T-helper 2 cell treated with Interferon-gamma antibody and Interleukin-4, amounts not matched to agents 5 μg/mL and 100 μg/mL, for 36 hours (primary cell): Measurements from ENCODE around the gene OSBP2.

ENCODE experiments used
- DNase-seq: peaks from one replicate; pipeline ENCODE4 v3.0.0; 2021; ENCODE audit warnings: low spot score
- H3K27ac Mint-ChIP-seq: one replicate; pipeline ENCODE4 v1.8.0; 2021; ENCODE audit warnings: mild to moderate bottlenecking, mixed read lengths
- H3K27me3 Mint-ChIP-seq: one replicate; pipeline ENCODE4 v1.8.0; 2021; ENCODE audit warnings: low read depth, mixed read lengths
- H3K36me3 Mint-ChIP-seq: one replicate; pipeline ENCODE4 v1.8.0; 2021; ENCODE audit warnings: low read depth, mixed read lengths
- H3K4me1 Mint-ChIP-seq: one replicate; pipeline ENCODE4 v1.8.0; 2021; ENCODE audit warnings: low read depth, mixed read lengths
- H3K4me3 Mint-ChIP-seq: one replicate; pipeline ENCODE4 v1.8.0; 2022; ENCODE audit warnings: mild to moderate bottlenecking, moderate library complexity, mixed read lengths
- H3K9me3 Mint-ChIP-seq: one replicate; pipeline ENCODE4 v1.8.0; 2021; ENCODE audit warnings: mixed read lengths

The OSBP2 gene

GRCh38 chr22:30884211-30885000 lies 189.7 kb downstream of the OSBP2 start:
- no peak overlapping the region for H3K27ac Mint-ChIP-seq
- no peak overlapping the region for H3K4me3 Mint-ChIP-seq
- H3K4me1 Mint-ChIP-seq: peaks cover 2% of the 10 kb centered on the region
- no peaks in the 10 kb centered on the region for H3K9me3 Mint-ChIP-seq
- no peak for DNase-seq
- H3K36me3 Mint-ChIP-seq: no peaks in the 10 kb centered on the region
- no peaks in the 10 kb centered on the region for H3K27me3 Mint-ChIP-seq

GRCh38 chr22:30885001-30885366 lies 190.3 kb downstream of the OSBP2 start:
- Mint-ChIP-seq H3K36me3 (no peaks in the 10 kb centered on the region), H3K27me3 (no peaks in the 10 kb centered on the region), H3K4me1 (peaks cover 2% of the 10 kb centered on the region), H3K9me3 (no peaks in the 10 kb centered on the region), H3K4me3 (no peak overlapping the region), H3K27ac (no peak overlapping the region)
- no peak for DNase-seq

- Mint-ChIP-seq H3K9me3 (no peaks in the 10 kb centered on the region), H3K27me3 (no peaks in the 10 kb centered on the region), H3K4me1 (peaks cover 2% of the 10 kb centered on the region), H3K36me3 (no peaks in the 10 kb centered on the region), H3K27ac (no peak overlapping the region), H3K4me3 (no peak overlapping the region)
- no peak for DNase-seq
These were observed 190.9 kb downstream of the OSBP2 start for GRCh38 chr22:30885591-30885990.

DNA sequence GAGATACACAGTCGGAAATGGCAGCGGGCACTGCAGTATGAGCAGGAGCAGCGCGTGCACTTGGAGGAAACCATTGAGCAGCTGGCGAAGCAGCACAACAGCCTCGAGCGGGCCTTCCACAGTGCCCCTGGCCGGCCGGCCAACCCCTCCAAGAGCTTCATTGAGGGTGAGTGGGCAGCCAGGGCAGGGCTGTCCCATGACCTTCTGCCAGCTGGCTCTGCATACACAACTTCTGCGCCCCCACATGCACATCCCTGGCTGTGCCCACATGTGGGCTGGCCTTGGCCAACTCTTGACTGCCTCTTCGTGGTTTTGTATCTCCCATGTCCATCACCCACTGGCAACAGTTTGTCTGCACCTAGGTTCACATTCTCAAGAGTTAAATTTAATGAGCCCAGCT lies 192.8 kb downstream of the OSBP2 start:
- Mint-ChIP-seq H3K4me1 (peaks cover 3% of the 10 kb centered on the region), H3K27me3 (no peaks in the 10 kb centered on the region), H3K4me3 (no peak overlapping the region), H3K27ac (no peak overlapping the region), H3K9me3 (no peaks in the 10 kb centered on the region), H3K36me3 (no peaks in the 10 kb centered on the region)
- no peak for DNase-seq

DNA sequence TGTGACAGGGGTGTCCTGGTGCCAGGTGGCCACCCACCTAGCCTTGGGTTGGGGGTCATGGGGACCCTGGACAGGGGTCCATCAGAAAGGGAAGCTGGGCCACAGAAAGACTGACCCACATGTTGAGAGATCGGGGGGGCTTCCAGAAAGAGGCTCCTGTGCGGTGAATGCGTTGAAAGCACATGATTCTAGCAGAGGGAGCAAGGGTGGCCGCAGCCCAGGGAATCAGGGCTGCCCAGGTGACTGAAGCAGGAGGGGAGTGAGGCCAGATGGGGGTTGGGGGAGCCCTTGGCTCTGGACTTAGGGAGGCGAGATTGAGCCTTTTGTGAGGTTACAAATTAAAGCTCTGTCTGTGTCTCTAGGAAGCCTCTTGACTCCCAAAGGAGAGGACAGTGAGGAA lies 193.2 kb downstream of the OSBP2 start:
- Mint-ChIP-seq H3K36me3 (no peaks in the 10 kb centered on the region), H3K4me3 (no peak overlapping the region), H3K27ac (no peak overlapping the region), H3K4me1 (peaks cover 1% of the 10 kb centered on the region), H3K9me3 (no peaks in the 10 kb centered on the region), H3K27me3 (no peaks in the 10 kb centered on the region)
- no peak for DNase-seq

- H3K27ac Mint-ChIP-seq: no peak overlapping the region
- no peaks in the 10 kb centered on the region for H3K9me3 Mint-ChIP-seq
- H3K4me1 Mint-ChIP-seq: peaks cover 9% of the 10 kb centered on the region
- no peak for DNase-seq
- H3K36me3 Mint-ChIP-seq: no peaks in the 10 kb centered on the region
- no peak overlapping the region for H3K4me3 Mint-ChIP-seq
- no peaks in the 10 kb centered on the region for H3K27me3 Mint-ChIP-seq
These were observed 194.8 kb downstream of the OSBP2 start for GRCh38 chr22:30889268-30889995.

DNA sequence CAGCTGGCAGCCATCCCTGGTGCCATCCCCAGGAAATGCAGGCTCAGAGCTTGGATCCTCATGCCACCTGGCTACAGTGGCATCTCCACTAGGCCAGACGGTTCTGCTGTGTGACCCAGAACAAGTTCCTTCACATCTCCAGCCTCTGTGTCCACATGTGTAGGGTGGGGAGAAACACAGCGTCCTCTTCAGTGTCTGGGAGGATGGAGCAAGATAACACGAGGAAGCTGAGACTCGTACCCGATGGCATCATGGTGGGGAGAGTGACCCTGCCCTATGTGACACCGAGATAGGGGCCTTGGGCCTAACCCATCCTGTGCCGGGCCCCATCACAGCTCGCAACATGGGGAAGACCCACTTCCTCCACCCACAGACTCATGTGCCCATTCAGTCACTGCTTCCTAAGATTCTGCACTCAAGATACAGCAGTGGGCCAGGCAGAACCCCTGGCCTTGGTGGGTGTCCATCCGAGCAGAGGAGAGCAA lies 195.4 kb downstream of the OSBP2 start:
- no peak overlapping the region for H3K4me3 Mint-ChIP-seq

DNA sequence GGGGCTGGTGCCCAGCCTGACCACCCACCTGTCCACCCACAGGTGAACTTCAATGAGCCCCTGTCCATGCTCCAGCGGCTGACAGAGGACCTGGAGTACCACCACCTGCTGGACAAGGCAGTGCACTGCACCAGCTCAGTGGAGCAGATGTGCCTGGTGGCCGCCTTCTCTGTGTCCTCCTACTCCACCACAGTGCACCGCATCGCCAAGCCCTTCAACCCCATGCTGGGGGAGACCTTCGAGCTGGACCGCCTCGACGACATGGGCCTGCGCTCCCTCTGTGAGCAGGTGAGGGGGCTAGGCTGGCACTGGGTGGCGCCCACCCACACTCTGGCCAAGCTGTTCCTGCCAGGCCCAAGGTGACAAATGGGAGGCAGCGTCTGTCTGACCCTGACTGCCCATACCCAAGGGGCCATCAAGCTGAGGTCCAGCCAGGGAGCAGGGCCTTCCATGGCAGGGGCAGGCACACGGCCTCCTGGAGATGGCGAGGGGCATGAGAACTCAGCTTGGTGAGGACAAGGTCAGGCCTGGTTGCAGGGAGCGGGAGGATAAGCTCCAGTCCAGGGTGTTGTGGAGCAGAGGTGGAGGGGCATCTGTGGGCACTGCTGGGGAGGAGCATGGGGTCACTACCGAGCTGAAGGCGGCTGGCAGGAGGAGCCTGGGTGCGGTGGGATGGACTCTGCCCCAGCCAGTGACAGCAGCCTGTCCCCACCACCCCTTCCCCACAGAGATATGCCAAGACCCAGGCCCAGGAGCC lies 196.2 kb downstream of the OSBP2 start:
- Mint-ChIP-seq H3K9me3 (no peaks in the 10 kb centered on the region), H3K36me3 (no peaks in the 10 kb centered on the region), H3K4me3 (no peak overlapping the region), H3K27ac (no peak overlapping the region), H3K4me1 (peaks cover 9% of the 10 kb centered on the region), H3K27me3 (no peaks in the 10 kb centered on the region)
- DNase-seq: no peak

More for the DNA sequence above, 195.4 kb downstream of the OSBP2 start:
- Mint-ChIP-seq H3K9me3 (no peaks in the 10 kb centered on the region), H3K4me1 (peaks cover 9% of the 10 kb centered on the region), H3K27ac (no peak overlapping the region), H3K36me3 (no peaks in the 10 kb centered on the region), H3K27me3 (no peaks in the 10 kb centered on the region)
- DNase-seq: no peak

DNA sequence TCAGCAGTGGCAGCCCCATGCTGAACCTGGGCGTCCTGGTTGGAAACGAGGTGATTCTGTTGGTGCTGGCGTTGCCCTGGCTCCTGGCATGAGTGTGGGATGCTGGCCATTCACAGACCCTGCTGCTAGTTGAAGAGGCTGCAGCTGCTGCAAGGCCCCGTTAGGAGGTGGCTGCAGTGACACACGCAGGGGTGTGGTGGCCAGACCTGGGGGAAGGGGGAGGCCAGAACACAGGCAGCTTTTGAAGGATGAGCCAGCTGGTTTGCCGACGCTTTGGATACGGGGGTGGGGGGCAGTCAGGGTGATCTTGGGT lies 196.7 kb downstream of the OSBP2 start:
- Mint-ChIP-seq H3K4me3 (no peak overlapping the region), H3K9me3 (no peaks in the 10 kb centered on the region), H3K27me3 (no peaks in the 10 kb centered on the region), H3K36me3 (no peaks in the 10 kb centered on the region), H3K27ac (no peak overlapping the region), H3K4me1 (peaks cover 9% of the 10 kb centered on the region)
- DNase-seq: no peak

DNA sequence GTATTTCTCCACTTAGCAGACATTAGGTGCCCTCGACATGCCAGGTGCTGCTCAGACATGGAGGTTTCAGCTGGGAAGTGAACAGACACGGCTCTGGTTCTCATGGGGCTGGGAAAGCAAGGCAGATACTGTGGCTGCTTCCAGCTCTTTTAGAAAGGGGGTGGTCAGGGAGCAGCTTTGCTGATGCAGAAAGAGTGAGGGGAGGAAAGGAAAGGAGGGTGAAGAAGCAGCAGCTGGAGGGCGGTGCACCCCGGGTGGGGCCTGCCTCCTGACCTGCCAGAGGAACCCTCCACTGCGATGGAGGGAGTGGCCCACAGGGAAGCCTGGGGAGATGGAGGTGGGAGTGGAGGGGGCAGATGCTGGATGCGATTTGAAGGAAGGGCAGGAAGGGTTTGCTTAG lies 197.1 kb downstream of the OSBP2 start:
- Mint-ChIP-seq H3K36me3 (no peaks in the 10 kb centered on the region), H3K4me1 (peaks cover 9% of the 10 kb centered on the region), H3K4me3 (no peak overlapping the region), H3K27me3 (no peaks in the 10 kb centered on the region), H3K27ac (no peak overlapping the region), H3K9me3 (no peaks in the 10 kb centered on the region)
- no peak for DNase-seq

- Mint-ChIP-seq H3K4me3 (no peak overlapping the region), H3K27ac (no peak overlapping the region), H3K9me3 (no peaks in the 10 kb centered on the region), H3K27me3 (no peaks in the 10 kb centered on the region), H3K36me3 (no peaks in the 10 kb centered on the region), H3K4me1 (peaks cover 9% of the 10 kb centered on the region)
- no peak for DNase-seq
These were observed 197.6 kb downstream of the OSBP2 start for GRCh38 chr22:30892286-30892685.

DNA sequence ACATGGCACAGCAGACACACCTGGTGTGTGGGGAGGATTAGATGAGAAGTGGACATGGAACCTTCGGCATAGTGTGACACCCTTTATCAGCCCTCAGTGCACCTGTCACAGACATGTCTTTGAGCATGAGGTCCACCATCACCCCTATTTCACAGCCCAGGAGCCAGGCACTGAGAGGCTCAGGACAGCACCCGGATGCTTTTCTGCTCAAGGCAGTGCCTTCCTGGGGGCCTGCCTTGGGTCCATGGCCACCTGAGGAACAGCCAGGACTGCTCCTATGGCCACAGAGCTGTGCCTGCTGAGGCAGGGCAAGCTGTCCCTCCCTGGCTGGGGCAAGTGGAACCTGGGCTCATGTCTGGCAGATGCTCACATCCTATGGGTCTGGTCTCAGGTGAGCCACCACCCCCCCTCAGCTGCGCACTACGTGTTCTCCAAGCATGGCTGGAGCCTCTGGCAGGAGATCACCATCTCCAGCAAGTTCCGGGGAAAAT lies 198.1 kb downstream of the OSBP2 start:
- Mint-ChIP-seq H3K27me3 (no peaks in the 10 kb centered on the region), H3K36me3 (no peaks in the 10 kb centered on the region)

DNA sequence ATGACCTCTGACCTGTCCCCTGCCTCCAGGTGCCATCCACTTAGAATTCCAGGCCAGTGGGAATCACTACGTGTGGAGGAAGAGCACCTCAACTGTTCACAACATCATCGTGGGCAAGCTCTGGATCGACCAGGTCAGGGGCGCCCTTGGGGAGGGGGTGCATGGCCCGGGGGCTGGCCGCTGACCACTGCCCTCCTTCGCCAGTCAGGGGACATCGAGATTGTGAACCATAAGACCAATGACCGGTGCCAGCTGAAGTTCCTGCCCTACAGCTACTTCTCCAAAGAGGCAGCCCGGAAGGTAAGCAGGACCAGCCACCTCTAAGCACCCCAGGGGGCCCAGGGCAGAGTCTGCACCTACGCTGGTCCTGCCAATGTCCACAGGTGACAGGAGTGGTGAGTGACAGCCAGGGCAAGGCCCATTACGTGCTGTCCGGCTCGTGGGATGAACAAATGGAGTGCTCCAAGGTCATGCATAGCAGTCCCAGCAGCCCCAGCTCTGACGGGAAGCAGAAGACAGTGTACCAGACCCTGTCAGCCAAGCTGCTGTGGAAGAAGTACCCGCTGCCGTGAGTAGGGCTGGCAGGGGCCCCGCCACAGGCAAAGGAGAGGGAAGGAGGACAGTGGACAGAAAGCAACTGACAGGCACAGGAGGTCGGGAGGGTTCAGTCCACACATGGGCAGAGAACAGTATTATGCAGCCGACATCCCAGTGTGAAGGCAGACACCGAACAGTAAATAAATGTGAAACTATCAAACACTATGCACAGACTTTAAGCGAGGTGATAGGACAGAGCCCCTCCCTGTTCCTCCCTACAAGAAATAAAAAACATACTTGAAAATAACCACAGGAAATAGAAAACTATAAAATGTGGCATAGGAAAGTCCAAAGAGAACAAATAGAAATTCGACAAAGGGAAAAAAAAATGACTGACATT lies 199.0 kb downstream of the OSBP2 start:
- DNase-seq: no peak
- Mint-ChIP-seq H3K4me1 (peaks cover 9% of the 10 kb centered on the region), H3K27me3 (no peaks in the 10 kb centered on the region), H3K9me3 (no peaks in the 10 kb centered on the region), H3K4me3 (peak overlapping the region; percentile 4), H3K36me3 (peaks cover 3% of the 10 kb centered on the region), H3K27ac (peak overlapping the region; percentile 24)

More for the DNA sequence above, 198.1 kb downstream of the OSBP2 start:
- H3K27ac Mint-ChIP-seq: no peak overlapping the region
- DNase-seq: no peak
- H3K4me3 Mint-ChIP-seq: no peak overlapping the region
- H3K9me3 Mint-ChIP-seq: no peaks in the 10 kb centered on the region
- H3K4me1 Mint-ChIP-seq: peaks cover 9% of the 10 kb centered on the region
